Esophagus muscularis mucosa (tissue), 4 donors: ENCODE results near the gene LRFN2. TPM values are rescaled to one million over a fixed set of nuclear protein-coding genes. Genes with fewer than 3 reads are reported as not detected.

ENCODE experiments used
- DNase-seq: peaks from one replicate; pipeline ENCODE4 v3.0.0-alpha.2; 2017; ENCODE audit errors: extremely low spot score
- H3K27ac ChIP-seq, 4 donors: fragments of 200-600 bp; sonication (generic); replicated peaks in 1 of 4; 1 replicate in 3 of 4; 2 replicates in 1 of 4; pipeline ENCODE4 v1.5.1; 2016 to 2019; ENCODE audit warnings: mild to moderate bottlenecking in 1 of 4
- H3K27me3 ChIP-seq, 4 donors: fragments of 200-600 bp; sonication (generic); one replicate each; pipeline versions ENCODE4 v1.5.1 to v1.6.0; 2016 to 2019
- H3K36me3 ChIP-seq, 4 donors: fragments of 200-600 bp; sonication (generic); one replicate each; pipeline ENCODE4 v1.5.1; 2016 to 2019
- H3K4me1 ChIP-seq, 4 donors: fragments of 200-600 bp; sonication (generic); one replicate each; pipeline ENCODE4 v1.5.1; 2016 to 2019
- H3K4me3 ChIP-seq, 4 donors: fragments of 200-600 bp; sonication (generic); 1 replicate in 2 of 4; 2 replicates in 2 of 4; pipeline ENCODE4 v1.5.1; 2016 to 2019; ENCODE audit warnings: mild to moderate bottlenecking in 4 of 4, moderate library complexity in 1 of 4
- H3K9me3 ChIP-seq, 4 donors: fragments of 200-600 bp; sonication (generic); 1 replicate in 3 of 4; 2 replicates in 1 of 4; pipeline ENCODE4 v1.5.1; 2016 to 2019
- CTCF ChIP-seq, 3 experiments: fragments of 200-600 bp in 2 of 3; fragments of 450-650 bp in 1 of 3; sonication (generic) in 2 of 3; IDR thresholded peaks; one replicate each; pipeline ENCODE4 v1.5.1; 2017 to 2019; ENCODE audit warnings: antibody characterized with exemption in 3 of 3, mild to moderate bottlenecking in 2 of 3, moderate library complexity in 1 of 3
- EP300 ChIP-seq: sonication (generic); formaldehyde crosslinking; IDR thresholded peaks from one replicate; pipeline ENCODE4 v1.6.1; 2017; ENCODE audit warnings: antibody characterized with exemption
- POLR2A ChIP-seq: fragments of 450-650 bp; IDR thresholded peaks from one replicate; pipeline ENCODE4 v1.6.1; 2017; ENCODE audit warnings: antibody characterized with exemption, moderate library complexity, mild to moderate bottlenecking, low read depth
- POLR2AphosphoS5 ChIP-seq, 2 donors: sonication (generic); formaldehyde crosslinking; IDR thresholded peaks; one replicate each; pipeline ENCODE4 v1.6.1; 2017; ENCODE audit warnings: antibody characterized with exemption in 2 of 2
- WGBS: methylation state at CpG from one replicate; pipeline ENCODE4 v1.1.5; 2018; 5-methylcytosine and 5-hydroxymethylcytosine counted together
- intact Hi-C: fragments of 100-400 bp; cut with DNase I; formaldehyde crosslinking; loops from one replicate; pipeline ENCODE4 v1.15.1; 2023
- total RNA-seq, 4 donors: library from RNA; depleted of rRNA; stranded (reverse); fragments of >200 nt; gene quantifications; one replicate each; pipeline versions ENCODE4 v1.1.0 to v1.2.1, GENCODE V29; 2016

LRFN2 gene
- total RNA-seq, 4 donors from 2014 or later = 0.11 TPM; not detected in 3

GRCh38 chr6:40543146-40543545, 44.0 kb downstream of the LRFN2 start:
- H3K4me3 ChIP-seq = no peak overlapping the region
- TF ChIP-seq POLR2AphosphoS5 (IDR thresholded peaks at IDR 0.05) (no peak), POLR2A (no peak), EP300 (no peak), CTCF (IDR thresholded peaks at IDR 0.05) (no peak)
- no peaks in the 10 kb centered on the region for H3K9me3 ChIP-seq
- no peak for DNase-seq
- H3K36me3 ChIP-seq = no peaks in the 10 kb centered on the region
- H3K4me1 ChIP-seq = no peaks in the 10 kb centered on the region
- intact Hi-C loops = no loop called here
- H3K27me3 ChIP-seq = peaks cover 0 to 8% (median 0%) of the 10 kb centered on the region in 4 donors
- WGBS = 77% methylated on average over 5 of the region's 5 CpGs
- H3K27ac ChIP-seq = no peak overlapping the region

GRCh38 chr6:40542175-40542764, 44.9 kb downstream of the LRFN2 start:
- WGBS = 90% methylated on average over 4 of the region's 5 CpGs
- Histone ChIP-seq H3K36me3 (no peaks in the 10 kb centered on the region), H3K27me3 (peaks cover 0 to 12% (median 0%) of the 10 kb centered on the region in 4 donors), H3K27ac (no peak overlapping the region), H3K9me3 (no peaks in the 10 kb centered on the region), H3K4me3 (no peak overlapping the region), H3K4me1 (no peaks in the 10 kb centered on the region)
- DNase-seq = no peak
- intact Hi-C loops = no loop called here
- no peak for TF ChIP-seq POLR2A
- no peak for TF ChIP-seq EP300
- TF ChIP-seq CTCF (IDR thresholded peaks at IDR 0.05) = no peak
- TF ChIP-seq POLR2AphosphoS5 (IDR thresholded peaks at IDR 0.05) = no peak

DNA sequence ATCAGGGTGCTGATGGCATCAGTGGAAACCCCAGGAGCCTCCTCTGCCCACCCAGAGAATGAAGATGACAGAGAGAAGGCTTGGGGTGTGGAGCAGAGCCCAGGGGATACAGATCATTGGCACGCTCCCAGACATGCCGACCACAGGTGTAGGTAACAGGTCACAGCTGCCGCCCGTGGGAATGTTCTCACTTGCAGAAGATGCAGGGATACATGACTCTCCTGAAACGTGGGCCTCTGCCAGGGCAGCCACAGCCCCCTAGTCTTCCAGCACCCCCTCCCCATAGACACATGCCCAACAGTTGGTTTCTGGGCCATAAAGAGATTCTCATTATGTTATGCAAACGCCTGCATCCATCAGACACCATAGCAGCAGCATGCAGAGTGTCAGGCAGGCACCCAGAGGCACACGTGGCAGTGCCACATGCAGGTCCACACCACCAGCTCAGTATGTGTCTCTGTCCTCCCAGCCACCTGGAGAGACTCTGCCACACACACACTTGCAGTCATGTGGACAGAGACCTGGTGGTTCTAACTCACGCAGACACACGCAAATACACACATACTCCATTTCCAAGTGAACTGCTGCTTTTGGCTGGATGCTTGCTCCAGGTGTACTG, 45.5 kb downstream of the LRFN2 start:
- DNase-seq = no peak

DNA sequence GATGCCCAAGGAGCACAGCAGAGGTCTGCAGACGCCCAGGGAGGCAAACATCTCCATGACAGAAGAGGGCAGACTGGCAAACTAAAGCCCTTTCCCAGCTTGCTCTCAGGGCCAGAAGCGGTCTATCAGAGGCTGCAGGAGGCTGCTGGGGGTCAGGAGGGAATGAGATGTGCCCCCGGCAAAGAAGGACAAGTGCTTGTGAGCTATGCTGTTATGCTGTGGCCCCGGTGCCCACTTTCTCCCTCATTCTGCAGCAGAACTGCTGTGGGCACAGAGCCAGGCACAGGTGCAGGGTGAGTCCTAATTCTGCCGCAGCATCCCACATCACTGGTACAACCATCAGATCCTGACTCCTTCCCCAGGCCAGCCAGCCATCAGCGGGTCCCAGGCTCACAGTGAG, 46.4 kb downstream of the LRFN2 start:
- no peak for DNase-seq
- Histone ChIP-seq H3K9me3 (no peaks in the 10 kb centered on the region), H3K36me3 (no peaks in the 10 kb centered on the region), H3K4me1 (no peaks in the 10 kb centered on the region), H3K27me3 (peaks cover 0 to 12% (median 0%) of the 10 kb centered on the region in 4 donors), H3K27ac (no peak overlapping the region), H3K4me3 (no peak overlapping the region)
- no peak for TF ChIP-seq EP300
- intact Hi-C loops = no loop called here
- WGBS = 78% methylated on average over 4 of the region's 6 CpGs

More for the DNA sequence above, 45.5 kb downstream of the LRFN2 start:
- intact Hi-C loops = no loop called here
- H3K27ac ChIP-seq = no peak overlapping the region
- H3K27me3 ChIP-seq = peaks cover 0 to 12% (median 0%) of the 10 kb centered on the region in 4 donors
- H3K4me3 ChIP-seq = no peak overlapping the region
- no peaks in the 10 kb centered on the region for H3K9me3 ChIP-seq
- no peaks in the 10 kb centered on the region for H3K4me1 ChIP-seq
- WGBS = 94% methylated on average over 3 of the region's 9 CpGs
- H3K36me3 ChIP-seq = no peaks in the 10 kb centered on the region
- TF ChIP-seq CTCF (IDR thresholded peaks at IDR 0.05) (no peak), POLR2AphosphoS5 (IDR thresholded peaks at IDR 0.05) (no peak), EP300 (no peak), POLR2A (no peak)

GRCh38 chr6:40539853-40540252, 47.3 kb downstream of the LRFN2 start:
- Histone ChIP-seq H3K4me3 (no peak overlapping the region), H3K36me3 (no peaks in the 10 kb centered on the region), H3K27me3 (peaks cover 0 to 12% (median 0%) of the 10 kb centered on the region in 4 donors), H3K27ac (no peak overlapping the region), H3K9me3 (no peaks in the 10 kb centered on the region), H3K4me1 (no peaks in the 10 kb centered on the region)
- DNase-seq = no peak
- intact Hi-C loops = no loop called here
- WGBS = 94% methylated on average over 7 of the region's 7 CpGs
- no peak for TF ChIP-seq CTCF (IDR thresholded peaks at IDR 0.05)
- no peak for TF ChIP-seq EP300
